Colonic mucosa (tissue), 4 donors: Measurements from ENCODE around the gene NACAD. TPM values are rescaled to one million over a fixed set of nuclear protein-coding genes. Genes with fewer than 3 reads are reported as not detected.

Experiments
- DNase-seq: peaks from one replicate; pipeline ENCODE4 v3.0.0-alpha.2; 2020
- H3K27ac ChIP-seq: fragments of 200-600 bp; one replicate; pipeline ENCODE4 v1.8.0; 2021
- H3K27me3 ChIP-seq: fragments of 200-600 bp; one replicate; pipeline ENCODE4 v1.8.0; 2021
- H3K36me3 ChIP-seq: fragments of 200-600 bp; one replicate; pipeline ENCODE4 v1.8.0; 2021
- H3K4me1 ChIP-seq: fragments of 200-600 bp; one replicate; pipeline ENCODE4 v1.8.0; 2021; ENCODE audit warnings: mild to moderate bottlenecking
- H3K4me3 ChIP-seq: fragments of 200-600 bp; one replicate; pipeline ENCODE4 v1.8.0; 2021
- H3K9ac ChIP-seq, 2 donors: one replicate each; pipeline ENCODE4 v1.7.0; 2013; ENCODE audit warnings: control low read depth in 2 of 2, low read depth in 2 of 2, low read length in 2 of 2
- H3K9me3 ChIP-seq: fragments of 200-600 bp; one replicate; pipeline ENCODE4 v1.8.0; 2021
- intact Hi-C: fragments of 100-400 bp; cut with DNase I; formaldehyde crosslinking; loops from one replicate; pipeline ENCODE4 v1.14.1; 2022
- total RNA-seq, 2 donors: library from RNA; stranded (reverse); fragmentation: NEBNext Ultra II Directional in 1 of 2; extraction: Animal tissue kit (Norgen Biotek cat#: 25700) in 1 of 2; gene quantifications; one replicate each; pipeline ENCODE4 v1.2.1, GENCODE V29; 2021
- TF ChIP-seq, protein P1 (sequence below): fragments of 200-600 bp; IDR thresholded peaks from one replicate; pipeline ENCODE4 v1.8.0; 2022; ENCODE audit warnings: antibody characterized with exemption, mild to moderate bottlenecking
- donor health status: healthy.
- donor health status: DM: no; HTN: no; CAD: no.
- donor health status: DM: no; HTN: no; CAD: no.

The NACAD gene
- total RNA-seq, 2 donors from 2014 or later = 1.0 to 3.3 TPM

DNA sequence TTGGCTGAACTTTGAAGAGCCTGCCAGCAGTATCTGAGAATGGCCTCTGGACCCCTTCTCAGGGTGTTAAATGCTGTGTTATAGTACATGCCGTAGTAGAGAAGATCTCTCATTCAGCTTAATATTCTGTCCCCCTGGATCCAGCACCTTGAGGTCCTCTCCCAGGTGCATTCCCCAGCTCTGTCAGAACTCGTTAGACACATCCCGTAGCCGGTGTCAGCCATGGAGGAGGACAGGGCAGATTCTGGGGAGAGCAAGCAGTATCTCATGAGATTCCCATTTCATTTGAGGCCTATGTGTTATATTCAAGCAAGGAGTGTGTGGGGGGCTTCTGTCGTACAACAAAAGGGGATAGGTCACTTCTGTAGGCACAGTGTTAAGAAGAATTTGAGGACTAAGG lies 34.8 kb downstream of the NACAD start:
- no peak for DNase-seq
- Histone ChIP-seq H3K9ac (no peak overlapping the region), H3K27me3 (no peaks in the 10 kb centered on the region), H3K9me3 (no peaks in the 10 kb centered on the region), H3K27ac (no peak overlapping the region), H3K36me3 (no peaks in the 10 kb centered on the region), H3K4me3 (no peak overlapping the region), H3K4me1 (no peaks in the 10 kb centered on the region)
- TF ChIP-seq, protein P1, sequence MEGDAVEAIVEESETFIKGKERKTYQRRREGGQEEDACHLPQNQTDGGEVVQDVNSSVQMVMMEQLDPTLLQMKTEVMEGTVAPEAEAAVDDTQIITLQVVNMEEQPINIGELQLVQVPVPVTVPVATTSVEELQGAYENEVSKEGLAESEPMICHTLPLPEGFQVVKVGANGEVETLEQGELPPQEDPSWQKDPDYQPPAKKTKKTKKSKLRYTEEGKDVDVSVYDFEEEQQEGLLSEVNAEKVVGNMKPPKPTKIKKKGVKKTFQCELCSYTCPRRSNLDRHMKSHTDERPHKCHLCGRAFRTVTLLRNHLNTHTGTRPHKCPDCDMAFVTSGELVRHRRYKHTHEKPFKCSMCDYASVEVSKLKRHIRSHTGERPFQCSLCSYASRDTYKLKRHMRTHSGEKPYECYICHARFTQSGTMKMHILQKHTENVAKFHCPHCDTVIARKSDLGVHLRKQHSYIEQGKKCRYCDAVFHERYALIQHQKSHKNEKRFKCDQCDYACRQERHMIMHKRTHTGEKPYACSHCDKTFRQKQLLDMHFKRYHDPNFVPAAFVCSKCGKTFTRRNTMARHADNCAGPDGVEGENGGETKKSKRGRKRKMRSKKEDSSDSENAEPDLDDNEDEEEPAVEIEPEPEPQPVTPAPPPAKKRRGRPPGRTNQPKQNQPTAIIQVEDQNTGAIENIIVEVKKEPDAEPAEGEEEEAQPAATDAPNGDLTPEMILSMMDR = no peak
- intact Hi-C loops = no loop called here

DNA sequence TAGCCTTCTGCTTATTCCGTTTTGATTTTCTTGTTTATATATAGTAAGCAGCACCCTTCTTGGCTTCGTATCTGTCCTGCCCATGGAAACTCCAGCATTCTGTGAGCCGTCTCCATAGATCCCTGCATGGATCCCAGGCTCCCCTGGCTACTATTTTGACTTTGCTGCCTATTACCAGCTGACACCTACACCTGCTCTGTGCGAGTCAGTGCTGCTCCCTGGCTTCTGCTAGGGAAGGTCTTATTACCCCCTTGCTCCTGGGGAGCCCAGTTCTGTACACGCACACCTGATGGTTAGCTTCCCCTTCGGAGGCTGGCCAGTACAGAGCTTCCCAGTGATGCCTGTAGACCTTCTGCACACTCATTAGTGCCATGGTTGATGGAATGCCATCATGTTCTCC lies 35.4 kb downstream of the NACAD start:
- DNase-seq = no peak
- no peak overlapping the region for H3K27ac ChIP-seq
- H3K27me3 ChIP-seq = no peaks in the 10 kb centered on the region
- intact Hi-C loops = no loop called here
- no peak overlapping the region for H3K9ac ChIP-seq
- TF ChIP-seq, protein P1 = no peak
- H3K4me3 ChIP-seq = no peak overlapping the region
- H3K36me3 ChIP-seq = no peaks in the 10 kb centered on the region
- no peaks in the 10 kb centered on the region for H3K4me1 ChIP-seq
- no peaks in the 10 kb centered on the region for H3K9me3 ChIP-seq

DNA sequence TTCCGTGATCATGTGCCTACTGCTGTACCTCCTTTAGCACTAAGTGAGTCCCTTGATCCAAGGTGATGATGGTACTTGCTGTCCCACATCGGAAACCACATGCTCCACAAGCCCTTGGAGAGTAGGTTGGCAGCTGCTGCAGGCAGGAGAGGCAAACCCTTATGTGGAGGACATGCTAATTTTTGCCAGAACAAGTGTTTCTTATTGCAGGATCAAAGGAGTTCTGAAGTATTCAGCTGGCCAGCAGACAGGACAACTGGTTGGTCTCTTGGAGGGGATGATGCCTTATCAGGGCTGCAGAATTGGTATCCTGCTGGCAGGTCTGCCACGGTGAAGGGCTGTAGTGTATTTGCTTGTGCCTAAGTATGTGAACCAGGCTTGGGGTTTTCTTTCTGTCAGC lies 36.8 kb downstream of the NACAD start:
- Histone ChIP-seq H3K4me1 (no peaks in the 10 kb centered on the region), H3K9ac (no peak overlapping the region), H3K27me3 (no peaks in the 10 kb centered on the region), H3K36me3 (no peaks in the 10 kb centered on the region), H3K9me3 (no peaks in the 10 kb centered on the region), H3K27ac (no peak overlapping the region), H3K4me3 (no peak overlapping the region)
- intact Hi-C loops = no loop called here
- TF ChIP-seq, protein P1 = no peak
- DNase-seq = no peak

DNA sequence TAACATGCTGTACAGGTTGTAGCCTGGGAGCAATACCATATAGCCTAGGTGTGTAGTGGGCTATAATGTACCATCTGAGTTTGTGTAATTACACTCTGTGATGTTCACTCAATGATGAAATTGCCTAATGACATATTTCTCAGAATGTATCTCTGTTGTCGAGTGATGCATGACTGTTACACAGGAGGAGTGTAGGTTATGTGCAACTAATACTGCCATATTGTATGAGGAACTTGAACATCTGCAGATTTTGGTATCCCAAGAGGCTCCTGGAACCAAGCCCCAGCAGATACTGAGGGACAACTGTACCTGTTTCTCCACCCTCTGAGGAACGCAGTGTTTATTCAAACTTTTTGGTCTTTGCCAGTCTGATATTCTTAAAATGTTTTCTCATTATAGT lies 38.6 kb downstream of the NACAD start:
- Histone ChIP-seq H3K27me3 (no peaks in the 10 kb centered on the region), H3K4me3 (no peak overlapping the region), H3K9ac (no peak overlapping the region), H3K4me1 (no peaks in the 10 kb centered on the region), H3K27ac (no peak overlapping the region), H3K36me3 (no peaks in the 10 kb centered on the region), H3K9me3 (no peaks in the 10 kb centered on the region)
- TF ChIP-seq, protein P1 = no peak
- intact Hi-C loops = no loop called here
- DNase-seq = no peak

DNA sequence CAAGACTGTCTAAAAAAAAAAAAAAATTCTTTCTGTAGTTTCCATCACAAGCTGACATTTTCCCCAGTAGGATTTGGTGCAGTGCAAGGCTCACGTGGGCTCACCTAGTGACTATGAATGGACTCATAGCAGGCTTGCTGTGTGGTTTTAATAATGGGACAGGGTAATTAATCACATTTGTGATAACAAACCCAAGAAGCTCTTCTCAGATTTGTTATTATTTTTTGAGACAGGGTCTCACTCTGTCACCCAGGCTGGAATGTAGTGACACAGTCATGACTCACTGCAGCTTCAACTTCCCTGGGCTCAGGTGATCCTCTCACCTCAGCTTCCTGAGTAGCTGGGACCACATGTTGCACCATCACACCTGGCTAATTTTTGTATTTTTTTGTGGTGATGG lies 40.0 kb downstream of the NACAD start:
- H3K27ac ChIP-seq = no peak overlapping the region
- intact Hi-C loops = no loop called here
- TF ChIP-seq, protein P1 = no peak
- H3K4me3 ChIP-seq = no peak overlapping the region
- no peak for DNase-seq
- H3K9me3 ChIP-seq = no peaks in the 10 kb centered on the region
- H3K9ac ChIP-seq = no peak overlapping the region
- no peaks in the 10 kb centered on the region for H3K36me3 ChIP-seq
- no peaks in the 10 kb centered on the region for H3K4me1 ChIP-seq
- H3K27me3 ChIP-seq = no peaks in the 10 kb centered on the region

DNA sequence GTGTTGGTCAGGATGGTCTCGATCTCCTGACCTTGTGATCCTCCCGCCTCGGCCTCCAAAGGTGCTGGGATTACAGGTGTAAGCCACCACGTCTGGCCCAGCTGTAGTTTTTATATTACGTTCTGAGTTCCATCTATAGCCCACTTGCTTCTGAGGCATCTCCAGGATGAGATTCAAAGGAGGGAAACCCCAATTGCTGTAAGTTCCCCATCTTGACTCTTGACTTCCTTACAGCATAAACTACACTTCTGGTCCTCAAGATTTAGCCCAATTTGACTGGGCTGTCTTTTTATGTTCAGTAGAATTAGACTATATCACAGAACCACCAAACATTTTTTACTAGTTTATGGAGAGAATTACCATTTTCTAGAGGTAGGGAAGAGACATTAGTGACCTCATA lies 44.4 kb downstream of the NACAD start:
- intact Hi-C loops = no loop called here
- Histone ChIP-seq H3K4me3 (no peak overlapping the region), H3K27me3 (no peaks in the 10 kb centered on the region), H3K9ac (no peak overlapping the region), H3K36me3 (no peaks in the 10 kb centered on the region), H3K9me3 (no peaks in the 10 kb centered on the region), H3K27ac (no peak overlapping the region), H3K4me1 (no peaks in the 10 kb centered on the region)
- TF ChIP-seq, protein P1 = no peak
- no peak for DNase-seq
